Right kidney (tissue), 9 donors: Measurements from ENCODE around the gene RRN3.
"Not testable (repeated sequence)": the region's sequence is repeated elsewhere in the genome, so short reads cannot be mapped to it uniquely, and the experiment has no call there.

Experiments
- DNase-seq: peaks from one replicate; pipeline ENCODE4 v3.0.0-alpha.2; 2016
- long read RNA-seq, 8 donors: transcript quantifications; one replicate each; lab custom pipeline, GENCODE V29; 2026

The RRN3 gene
- long read RNA-seq, donor 1, partial matches to known transcripts, result 36 of 39 reads
- long read RNA-seq, donor 1, other reads (novel, unspliced or antisense), result 0 of 39 reads
- long read RNA-seq, donor 2, partial matches to known transcripts, result 0 of 3 reads
- long read RNA-seq, donor 2, other reads (novel, unspliced or antisense), result 0 of 3 reads
- long read RNA-seq, donor 3, partial matches to known transcripts, result 0 of 1 reads
- long read RNA-seq, donor 3, other reads (novel, unspliced or antisense), result 0 of 1 reads
- long read RNA-seq, donor 4, transcript RRN3-201 (18 exons, 3,762 nt), result major isoform, 8 of 43 reads
- long read RNA-seq, donor 4, transcript RRN3-203 (17 exons, 2,198 nt), result minor isoform, 5 of 43 reads
- long read RNA-seq, donor 4, partial matches to known transcripts, result 20 of 43 reads
- long read RNA-seq, donor 4, other reads (novel, unspliced or antisense), result 10 of 43 reads
- long read RNA-seq, donor 5, partial matches to known transcripts, result 0 of 1 reads
- long read RNA-seq, donor 5, other reads (novel, unspliced or antisense), result 0 of 1 reads
- long read RNA-seq, donor 6, partial matches to known transcripts, result 78 of 83 reads
- long read RNA-seq, donor 6, other reads (novel, unspliced or antisense), result 0 of 83 reads
- long read RNA-seq, donor 7, result 0 reads
- long read RNA-seq, donor 8, partial matches to known transcripts, result 0 of 4 reads
- long read RNA-seq, donor 8, other reads (novel, unspliced or antisense), result 0 of 4 reads

- DNase-seq, result peak; percentile 81
Observed at GRCh38 chr16:15093955-15094827, at the start of gene RRN3. Gene RRN3, minus strand, starts transcription at chr16:15094272. Its CDS starts 39 bp downstream, at chr16:15094233.

GRCh38 chr16:15143601-15144091, 49.6 kb upstream of the RRN3 start:
- peak; percentile 31 for DNase-seq

- not testable (repeated sequence) for DNase-seq
Observed at GRCh38 chr16:15142891-15143600, 49.0 kb upstream of the RRN3 start.

DNA sequence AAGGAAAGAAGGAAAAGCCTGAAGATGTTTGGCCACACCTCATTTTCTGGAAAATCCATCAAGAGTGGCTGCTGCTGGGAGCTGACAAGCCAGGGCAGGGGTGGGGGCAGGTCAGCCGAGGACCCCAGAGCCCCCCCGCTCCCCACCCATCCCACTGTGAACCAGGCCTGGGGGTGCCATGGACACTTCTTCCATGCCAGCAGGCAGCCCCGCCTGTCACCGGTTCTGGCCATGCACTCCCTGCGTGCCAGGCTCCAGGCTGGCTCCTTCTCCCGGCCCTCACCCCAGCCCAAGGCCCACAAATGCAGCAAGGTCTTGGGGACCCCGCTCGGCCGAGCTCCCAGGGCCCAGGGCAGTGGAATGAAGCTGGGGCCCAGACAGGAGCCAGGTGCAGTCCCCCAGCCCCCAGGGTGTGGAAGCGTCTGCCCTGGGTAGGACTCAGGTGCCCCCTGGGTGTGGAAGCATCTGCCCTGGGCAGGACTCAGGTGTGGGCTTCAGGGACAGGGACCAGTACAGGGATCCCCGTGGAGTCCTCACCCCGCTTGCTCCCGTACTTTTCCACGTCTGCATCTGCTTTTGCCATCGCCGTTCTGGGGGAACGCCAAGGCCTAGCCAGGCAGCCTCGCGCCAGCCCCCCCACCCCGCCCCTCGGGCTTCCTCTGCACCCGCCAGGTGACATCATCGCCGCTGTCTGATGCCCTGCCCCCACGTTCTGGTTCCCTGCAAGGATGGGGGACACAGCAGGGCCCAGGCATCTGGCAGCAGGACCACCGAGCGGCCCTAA, 48.2 kb upstream of the RRN3 start:
- DNase-seq, result not testable (repeated sequence)

GRCh38 chr16:15141586-15141985, 47.5 kb upstream of the RRN3 start:
- DNase-seq, result no peak

DNA sequence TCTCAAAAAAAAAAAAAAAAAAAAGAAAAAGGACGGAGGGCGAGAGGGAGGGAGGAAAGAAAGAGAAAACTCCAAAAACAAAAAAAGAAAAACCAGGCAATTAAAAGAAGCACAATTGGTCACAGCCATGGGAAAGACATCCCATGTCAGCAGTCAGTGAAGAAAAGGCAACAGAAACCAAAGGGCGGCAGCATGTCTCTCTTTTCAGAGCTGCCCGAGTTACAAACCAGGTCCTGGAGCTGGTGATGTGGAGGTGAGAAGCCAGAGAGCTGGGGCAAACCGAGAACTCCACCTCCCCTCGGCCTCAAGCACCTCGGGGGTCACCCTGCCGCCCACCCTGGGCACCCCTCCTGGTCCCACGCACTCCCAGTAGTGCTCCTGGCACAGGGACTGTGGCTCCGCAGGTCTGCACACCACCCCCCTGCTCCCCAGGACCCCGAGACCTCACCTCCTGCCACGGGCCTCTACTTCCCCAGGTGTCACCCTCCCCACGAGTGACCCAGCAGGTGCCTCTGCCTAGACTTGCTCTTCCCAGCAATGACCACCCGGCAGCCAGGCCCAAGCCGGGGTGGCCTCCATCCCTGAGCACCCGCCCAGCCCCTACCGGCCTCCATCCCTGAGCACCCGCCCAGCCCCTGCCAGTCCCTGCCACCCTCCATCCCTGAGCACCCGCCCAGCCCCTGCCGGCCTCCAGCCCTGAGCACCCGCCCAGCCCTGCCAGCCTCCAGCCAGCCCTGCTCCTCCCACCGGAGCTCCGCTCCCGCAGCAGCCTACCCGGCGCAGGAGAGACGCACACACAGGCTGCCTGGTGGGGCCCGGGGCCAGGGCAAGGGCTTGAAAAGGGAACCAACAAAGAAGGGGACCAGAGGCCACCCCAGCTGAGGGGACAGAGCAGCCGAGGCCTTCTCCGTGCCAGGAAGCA, 46.6 kb upstream of the RRN3 start:
- not testable (repeated sequence) for DNase-seq

DNA sequence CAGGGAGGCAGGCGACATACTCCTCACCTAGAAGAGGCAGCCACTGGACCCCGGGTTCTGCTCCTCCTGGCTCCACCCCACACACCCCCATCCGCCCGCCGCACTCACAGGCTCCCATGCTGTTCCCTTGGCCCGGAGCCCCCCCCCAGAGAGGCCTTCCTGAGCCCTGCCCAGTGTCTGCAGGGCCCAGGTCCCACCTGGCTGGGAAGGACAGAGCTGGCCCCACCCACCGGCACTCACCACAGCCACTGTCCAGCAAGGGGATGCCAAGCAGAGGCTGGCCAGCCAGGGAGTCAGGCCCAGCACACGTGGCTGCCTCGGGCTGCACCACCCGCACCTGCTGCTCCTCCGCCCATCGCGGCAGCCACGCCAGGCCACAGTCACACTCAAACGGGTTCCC, 43.4 kb upstream of the RRN3 start:
- DNase-seq, result not testable (repeated sequence)

GRCh38 chr16:15135483-15136360, 41.6 kb upstream of the RRN3 start:
- DNase-seq, result not testable (repeated sequence)

DNA sequence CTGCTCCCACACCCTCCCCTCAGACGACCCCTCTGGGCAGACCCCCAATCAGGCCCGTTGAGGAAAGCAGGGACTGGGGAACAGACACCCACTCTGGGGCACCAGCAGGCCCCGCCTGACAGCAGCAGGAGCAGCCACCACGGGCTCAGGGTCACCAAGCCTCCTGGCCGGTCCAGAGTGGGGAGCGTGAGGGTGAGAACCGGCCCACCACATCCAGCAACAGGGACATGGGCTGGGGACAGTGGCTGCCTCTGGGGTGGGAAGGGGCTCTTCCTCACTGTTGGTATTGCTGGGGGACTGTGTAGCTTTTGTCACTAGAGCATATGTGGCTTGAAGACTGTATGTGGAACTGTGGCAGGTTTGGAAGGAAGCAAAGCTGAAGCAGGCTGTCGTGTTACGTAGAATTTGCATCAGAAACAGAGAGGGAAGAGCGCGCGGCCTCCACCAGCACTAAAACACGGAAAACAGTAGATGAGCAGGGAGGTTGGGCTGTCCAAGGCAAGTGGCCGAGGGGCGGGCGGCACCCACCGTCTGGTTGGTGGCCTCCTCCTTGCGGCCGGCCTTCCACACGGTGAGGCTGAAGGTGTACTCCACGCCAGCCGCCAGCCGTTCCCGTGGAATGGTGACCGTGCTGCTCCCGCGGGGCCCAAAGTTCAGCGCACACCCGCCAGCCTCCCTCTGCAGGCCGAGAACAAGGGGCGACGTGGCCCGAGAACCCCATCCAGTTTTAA, 40.8 kb upstream of the RRN3 start:
- DNase-seq, result not testable (repeated sequence)

DNA sequence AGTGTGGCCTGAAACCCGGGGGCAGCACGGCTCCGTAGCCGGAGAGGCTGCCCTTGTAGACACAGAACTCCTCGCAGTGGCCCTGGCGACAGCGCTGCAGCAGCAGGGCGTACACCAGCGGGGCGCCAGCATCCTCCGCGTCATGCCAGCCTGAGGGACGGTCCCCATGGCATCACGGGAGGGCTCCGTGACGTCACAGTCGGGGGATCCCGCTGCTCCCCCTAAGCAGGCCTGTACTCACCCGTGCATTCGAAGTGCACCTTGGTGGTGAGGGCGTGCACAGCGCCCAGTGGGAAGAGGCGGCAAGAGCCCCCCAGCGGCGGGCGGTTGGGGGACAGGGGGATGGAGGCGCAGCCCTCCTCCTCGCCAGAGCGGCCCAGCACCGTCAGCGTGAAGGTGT, 39.5 kb upstream of the RRN3 start:
- DNase-seq, result not testable (repeated sequence)

DNA sequence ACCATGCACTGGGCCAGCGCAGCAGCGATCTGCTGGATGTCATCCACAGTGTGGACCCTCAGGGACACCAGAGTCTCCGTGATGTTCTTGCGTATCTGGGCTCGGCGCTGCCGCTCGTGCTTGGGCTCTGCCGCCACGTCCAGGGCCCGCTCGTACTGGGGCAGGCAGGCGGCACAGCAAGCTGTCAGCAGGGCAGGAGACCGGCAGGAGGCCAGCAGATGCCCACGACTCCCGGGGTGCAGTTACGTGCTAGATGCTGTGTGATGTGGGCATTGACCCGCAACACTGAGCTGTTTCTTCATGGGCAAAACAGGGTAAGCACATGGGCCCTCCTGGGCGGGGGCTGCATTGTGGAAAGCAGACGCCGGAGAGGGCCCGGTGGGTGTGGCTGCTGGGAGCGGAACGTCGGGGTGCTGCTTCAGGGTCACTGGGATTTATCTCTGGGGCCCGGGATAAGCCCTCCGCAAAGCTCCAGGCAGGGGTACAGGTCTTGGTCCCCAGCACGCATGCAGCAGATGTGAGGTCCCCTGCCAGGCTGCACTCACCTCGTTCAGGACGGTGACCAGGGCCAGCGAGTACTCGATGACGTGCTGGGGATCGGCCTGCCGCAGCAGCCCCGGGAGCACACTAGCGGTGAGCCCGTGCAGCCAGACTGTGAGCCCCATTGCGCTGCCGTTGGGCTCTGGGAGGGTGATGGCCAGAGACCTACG, 38.8 kb upstream of the RRN3 start:
- DNase-seq, result not testable (repeated sequence)

DNA sequence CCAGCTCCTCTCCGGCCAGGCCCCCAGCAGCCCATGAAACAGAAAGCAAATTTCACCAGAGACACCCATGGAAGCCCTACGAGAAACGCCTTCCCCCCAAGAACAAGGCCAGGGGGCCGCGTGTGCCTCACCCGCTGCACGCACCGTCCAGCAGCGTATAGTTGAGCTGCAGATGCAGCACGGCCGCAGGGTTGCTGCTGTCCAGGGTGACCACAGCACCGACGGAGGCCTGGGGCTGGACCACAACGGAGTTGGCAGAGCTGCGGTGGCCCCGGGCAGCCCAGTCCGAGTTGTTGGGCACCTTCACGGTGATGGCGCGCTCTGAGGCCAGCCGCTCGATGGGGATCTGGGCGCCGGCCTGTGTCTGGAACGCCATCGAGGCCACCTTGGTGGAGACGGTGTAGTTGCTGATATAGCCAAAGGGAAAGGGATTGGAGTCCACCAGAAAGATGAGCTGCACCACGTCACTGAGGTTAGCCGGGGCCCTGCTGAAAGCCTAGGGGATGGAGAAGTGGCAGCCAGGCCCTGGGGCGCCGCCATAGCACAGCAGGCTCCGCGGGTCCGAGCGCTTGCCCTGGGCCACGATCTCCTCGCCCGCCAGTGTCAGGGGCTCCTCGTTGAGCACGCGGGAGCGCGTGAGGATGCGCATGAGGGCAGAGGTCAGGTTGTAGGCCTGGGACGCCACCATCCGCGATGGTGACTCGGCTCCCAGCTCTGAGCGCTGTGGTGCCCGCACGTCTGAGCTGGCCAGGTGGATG, 37.0 kb upstream of the RRN3 start:
- DNase-seq, result not testable (repeated sequence)

GRCh38 chr16:15130256-15130932, 36.3 kb upstream of the RRN3 start:
- DNase-seq, result not testable (repeated sequence)

GRCh38 chr16:15127641-15128425, 33.8 kb upstream of the RRN3 start:
- not testable (repeated sequence) for DNase-seq
